SH-SY5Y (cell line): ENCODE measurements around the gene TUBA1C.

Source experiments
- GATA2 ChIP-seq: IDR thresholded peaks from 2 replicates; pipeline ENCODE4 v1.6.1; 2011; ENCODE audit warnings: mild to moderate bottlenecking, low read depth, low read length
- GATA3 ChIP-seq: IDR thresholded peaks from 2 replicates; pipeline ENCODE4 v1.6.1; 2011; ENCODE audit warnings: low read depth, mild to moderate bottlenecking, low read length, moderate library complexity

The TUBA1C gene

GRCh38 chr12:49272790-49273725, 8.2 kb downstream of the TUBA1C start:
- TF ChIP-seq GATA3: no peak
- no peak for TF ChIP-seq GATA2

- TF ChIP-seq GATA3 (no peak), GATA2 (no peak)
Observed at GRCh38 chr12:49273726-49274395, 9.0 kb downstream of the TUBA1C start.

DNA sequence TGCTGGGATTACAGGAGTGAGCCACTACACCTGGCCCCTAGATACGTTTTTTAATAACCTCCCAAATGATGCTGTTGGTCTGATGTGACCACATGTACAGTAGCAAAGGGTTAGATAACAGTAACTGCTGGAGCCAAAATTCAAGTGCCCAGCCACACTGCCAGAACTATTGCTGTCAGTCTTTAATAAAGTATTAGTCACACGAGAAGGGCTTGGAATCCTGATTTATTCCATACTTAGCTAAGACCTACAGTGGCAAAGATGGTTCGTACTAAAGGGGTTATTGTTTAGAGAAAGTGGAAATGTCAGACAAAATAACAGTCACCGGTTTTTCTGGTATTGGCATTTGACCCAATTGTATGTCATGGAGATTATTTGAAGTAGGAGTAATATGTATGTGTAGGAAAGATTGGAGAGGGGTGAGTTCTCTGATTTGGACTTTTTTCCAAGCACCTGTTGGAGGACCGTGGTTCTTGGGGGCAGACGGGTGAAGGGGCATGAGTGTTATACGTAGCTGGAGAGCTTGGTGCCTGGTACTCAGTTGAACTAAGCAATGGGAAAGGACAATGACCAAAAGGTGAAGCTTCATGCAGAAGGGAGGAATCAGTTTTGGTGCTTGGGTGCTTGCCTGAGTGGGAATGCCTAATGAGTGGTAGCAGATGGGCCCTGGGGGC, 9.7 kb downstream of the TUBA1C start:
- TF ChIP-seq GATA3 (no peak), GATA2 (no peak)

GRCh38 chr12:49276304-49277290, 11.7 kb downstream of the TUBA1C start:
- no peak for TF ChIP-seq GATA2
- TF ChIP-seq GATA3: no peak

DNA sequence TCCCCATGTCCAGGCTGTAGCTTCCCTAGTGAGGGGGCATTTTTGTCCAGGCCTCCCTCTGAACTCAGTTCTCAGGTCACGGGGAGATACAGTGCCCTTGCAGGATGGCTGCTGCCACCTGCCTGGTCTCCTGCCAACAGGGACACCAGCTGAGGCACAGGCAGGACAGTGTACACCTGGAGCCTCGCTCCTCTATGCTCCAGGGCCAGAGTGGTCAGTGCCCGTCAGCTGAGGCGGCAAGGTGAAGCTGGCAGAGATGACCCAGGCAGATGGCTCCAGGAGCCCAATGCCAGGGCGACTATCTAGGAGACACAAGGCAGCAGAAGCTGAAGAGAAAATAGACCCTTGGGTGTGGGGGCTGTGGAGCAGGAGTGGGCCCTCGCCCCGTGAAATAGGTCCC, 12.6 kb downstream of the TUBA1C start:
- no peak for TF ChIP-seq GATA3
- no peak for TF ChIP-seq GATA2

- TF ChIP-seq GATA3: no peak
- TF ChIP-seq GATA2: no peak
Observed at GRCh38 chr12:49279706-49280159, 14.9 kb downstream of the TUBA1C start.

DNA sequence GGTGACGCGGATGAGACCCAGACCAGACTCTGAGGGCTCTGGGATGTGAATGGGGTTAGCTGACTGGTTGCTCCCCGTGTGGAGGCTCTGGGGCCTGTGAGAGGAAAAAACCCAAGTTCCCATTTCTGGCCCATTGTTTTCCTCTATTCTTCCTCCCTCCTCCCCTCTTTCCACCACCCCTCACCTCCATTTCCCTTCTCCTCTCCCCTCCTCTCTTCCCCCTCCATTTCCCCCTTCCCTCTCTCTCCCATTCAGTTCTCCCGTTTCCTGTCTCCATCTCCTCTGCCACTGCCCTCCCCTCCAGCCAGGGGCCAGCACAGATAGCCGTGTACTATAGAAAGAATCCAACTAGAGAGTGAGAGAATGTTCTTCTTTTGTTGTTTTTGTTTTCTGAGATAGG, 17.4 kb downstream of the TUBA1C start:
- no peak for TF ChIP-seq GATA2
- no peak for TF ChIP-seq GATA3

DNA sequence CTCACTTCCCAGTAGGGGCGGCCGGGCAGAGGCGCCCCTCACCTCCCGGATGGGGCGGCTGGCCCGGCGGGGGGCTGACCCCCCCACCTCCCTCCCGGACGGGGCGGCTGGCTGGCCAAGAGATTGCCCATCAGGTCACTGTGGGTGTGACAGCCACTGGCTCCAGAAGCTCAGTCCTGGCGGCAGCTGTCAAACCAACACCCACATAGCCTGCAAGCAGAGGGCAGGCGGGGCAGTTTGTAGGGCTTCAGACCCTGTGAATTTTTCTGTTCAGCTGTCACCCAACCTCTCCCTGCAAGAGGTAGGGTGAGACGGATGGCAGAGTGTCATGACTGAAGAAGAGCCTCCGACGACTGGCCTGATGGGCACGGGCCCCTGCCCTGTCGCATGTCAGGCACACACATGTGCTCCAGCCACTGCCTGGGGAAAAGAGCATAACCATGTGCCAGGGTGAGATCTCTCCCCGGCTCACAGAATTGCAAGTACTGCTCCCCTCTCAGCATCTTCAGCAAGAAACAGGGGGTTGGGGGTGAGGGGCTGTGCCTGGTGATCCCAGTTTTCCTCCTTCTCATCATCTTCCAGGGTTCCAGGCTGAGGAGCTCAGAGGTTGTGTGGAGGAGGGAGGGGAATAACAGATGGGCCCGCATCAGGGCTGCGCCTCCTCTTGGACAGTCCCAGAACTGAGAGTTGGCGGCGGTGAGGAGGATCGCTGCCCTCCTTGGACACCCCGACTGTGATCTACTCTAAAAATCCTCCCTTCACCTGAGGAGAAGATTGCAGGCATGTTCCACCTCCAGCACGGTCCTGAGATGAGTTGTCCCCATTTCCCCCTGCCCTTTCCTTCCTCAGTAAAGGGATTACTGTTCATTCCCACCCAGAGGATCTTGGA, 18.9 kb downstream of the TUBA1C start:
- no peak for TF ChIP-seq GATA2
- TF ChIP-seq GATA3: no peak

- TF ChIP-seq GATA2 (no peak), GATA3 (no peak)
Observed at GRCh38 chr12:49284672-49285071, 19.8 kb downstream of the TUBA1C start.

GRCh38 chr12:49287876-49288275, 23.0 kb downstream of the TUBA1C start:
- TF ChIP-seq GATA3 (no peak), GATA2 (no peak)

- TF ChIP-seq GATA2 (no peak), GATA3 (no peak)
Observed at GRCh38 chr12:49288412-49288853, 23.6 kb downstream of the TUBA1C start.

DNA sequence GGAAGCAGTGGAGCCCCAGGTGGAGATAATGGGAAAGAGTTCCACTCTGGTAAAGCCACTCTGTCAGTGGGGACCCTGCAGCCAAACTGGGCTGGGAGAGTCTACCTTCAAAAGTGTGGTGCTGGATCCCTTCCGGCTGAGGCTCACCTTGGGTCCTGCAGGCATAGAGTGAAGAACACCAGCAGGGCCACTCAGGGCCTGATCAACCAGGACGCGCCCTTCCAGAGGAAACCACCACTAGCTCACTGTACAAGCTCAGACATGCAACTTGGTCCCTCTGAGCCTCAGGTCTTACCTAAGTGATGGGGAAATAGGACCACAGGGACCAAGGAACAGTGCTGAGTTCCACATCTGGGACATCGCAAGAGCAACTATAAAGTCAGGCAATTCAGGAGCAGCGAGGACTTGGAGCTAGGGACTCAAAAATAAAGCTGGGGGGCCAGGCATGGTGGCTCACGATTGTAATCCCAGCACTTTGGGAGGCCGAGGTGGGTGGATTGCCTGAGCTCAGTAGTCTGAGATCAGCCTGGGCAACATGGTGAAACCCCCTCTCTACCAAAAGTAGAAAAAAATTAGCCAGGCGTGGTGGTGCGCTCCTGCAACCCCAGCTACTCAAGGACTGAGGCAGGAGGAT, 24.2 kb downstream of the TUBA1C start:
- no peak for TF ChIP-seq GATA3
- TF ChIP-seq GATA2: no peak

DNA sequence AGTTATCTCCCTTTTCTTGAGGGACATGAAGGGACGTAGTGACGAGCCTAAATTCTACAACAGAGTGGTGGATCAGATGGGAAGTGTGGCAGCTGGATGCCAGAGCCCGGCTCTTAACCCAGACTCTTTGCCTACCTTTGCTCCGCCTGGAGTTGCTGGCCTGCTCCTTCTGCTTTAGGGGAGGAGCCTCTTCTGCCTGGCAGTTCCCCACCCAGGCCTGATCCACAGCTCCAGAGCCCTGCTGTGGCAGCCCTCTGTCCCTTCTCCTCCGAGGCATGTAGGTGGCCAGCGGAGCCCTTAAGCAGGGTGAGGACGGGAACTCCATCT, 27.8 kb downstream of the TUBA1C start:
- TF ChIP-seq GATA2 (no peak), GATA3 (no peak)
